Raji (cell line): ENCODE data around the gene PAX7.

Experiments used
- POLR2A ChIP-seq: IDR thresholded peaks from 2 replicates; pipeline ENCODE4 v1.6.1; 2011; ENCODE audit warnings: low read depth, low read length, control low read depth; ENCODE audit not compliant: insufficient read depth

PAX7 gene

GRCh38 chr1:18793164-18793563 is 162.5 kb downstream of the PAX7 start:
- TF ChIP-seq POLR2A: no peak

DNA sequence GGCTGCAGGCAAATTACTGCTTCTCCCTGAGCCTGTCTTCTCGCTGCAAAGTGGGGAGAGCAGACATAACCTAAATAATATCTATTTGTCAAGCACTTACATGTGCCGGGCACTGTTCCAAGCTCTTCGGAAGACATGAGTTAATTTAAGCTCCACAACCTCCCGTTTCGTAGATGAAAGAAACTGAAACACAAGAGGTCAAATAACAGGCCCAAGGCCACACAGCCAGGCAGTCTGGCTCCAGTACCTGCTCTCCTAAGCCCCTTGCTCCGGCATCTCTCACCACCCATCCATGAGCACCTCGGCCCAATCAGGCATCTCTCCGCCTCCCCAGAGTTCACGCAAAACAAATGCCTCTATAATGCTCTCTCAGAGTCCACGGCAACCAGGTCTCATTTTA is 163.4 kb downstream of the PAX7 start:
- no peak for TF ChIP-seq POLR2A

DNA sequence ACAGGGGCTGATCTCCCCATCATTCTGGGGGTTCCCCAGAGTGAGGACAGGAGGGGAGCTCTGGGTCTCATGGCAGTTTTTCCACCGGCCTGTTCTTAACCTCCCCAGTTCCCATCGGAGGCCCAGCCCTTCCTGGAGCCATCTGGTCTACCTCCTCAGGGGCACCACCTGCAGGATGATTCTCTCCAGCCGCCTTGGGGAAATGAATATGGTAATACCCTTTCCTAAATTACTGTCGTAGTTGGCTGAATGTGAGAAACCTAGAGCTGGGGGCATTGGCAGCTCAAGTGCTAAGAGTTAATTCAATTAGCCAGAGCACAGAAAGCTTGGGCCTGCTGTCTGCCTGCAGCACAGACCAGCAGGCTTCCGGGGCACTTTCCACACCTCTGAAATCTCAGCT is 163.9 kb downstream of the PAX7 start:
- TF ChIP-seq POLR2A: no peak

DNA sequence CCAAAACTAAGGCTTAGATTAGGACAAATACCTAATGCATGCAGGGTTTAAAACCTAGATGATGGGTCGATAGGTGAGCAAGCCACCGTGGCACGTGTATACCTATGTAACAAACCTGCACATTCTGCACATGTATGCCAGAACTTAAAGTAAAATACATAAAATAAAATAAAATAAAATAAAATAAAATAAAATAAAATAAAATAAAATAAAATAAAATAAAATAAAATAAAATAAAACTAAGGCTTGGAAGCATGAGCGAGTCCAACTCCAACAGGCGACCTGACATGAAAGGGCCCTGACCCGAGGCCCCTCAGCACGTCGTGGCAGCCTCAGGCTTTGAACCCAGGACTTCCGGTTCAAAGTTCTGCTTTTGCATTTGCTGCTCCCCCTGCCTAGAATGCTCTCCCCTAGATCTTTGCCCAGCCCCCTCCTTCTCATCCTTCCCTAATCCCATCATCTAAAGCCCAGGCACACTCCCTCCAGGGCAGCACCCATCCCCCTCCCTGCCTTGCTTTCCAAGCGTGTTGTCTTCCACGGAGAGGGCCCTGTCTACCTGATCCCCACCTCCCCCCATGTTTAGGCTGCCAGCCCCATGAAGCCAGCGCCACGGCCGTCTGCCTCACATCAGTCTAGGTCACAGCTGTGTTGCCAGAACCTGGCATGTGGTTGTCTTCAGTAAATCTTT is 164.5 kb downstream of the PAX7 start:
- no peak for TF ChIP-seq POLR2A

DNA sequence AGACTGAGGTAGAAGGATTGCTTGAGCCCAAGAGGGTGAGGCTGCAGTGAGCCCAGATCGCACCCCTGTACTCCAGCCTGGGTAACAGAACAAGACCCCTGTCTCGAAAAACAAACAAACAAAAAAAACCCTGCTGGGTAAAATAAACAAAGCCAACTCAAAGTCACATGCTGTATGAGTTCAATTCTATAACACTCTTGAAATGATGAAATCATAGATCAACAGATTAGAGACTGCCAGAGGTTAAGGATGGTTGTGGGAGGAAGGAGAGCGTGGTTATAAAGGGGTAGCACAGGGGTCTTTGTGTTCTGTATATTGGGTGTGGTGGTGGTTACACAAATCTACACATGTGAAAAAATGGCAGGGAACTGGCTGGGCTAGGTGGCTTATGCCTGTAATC is 166.3 kb downstream of the PAX7 start:
- no peak for TF ChIP-seq POLR2A
